GM12878 (cell line): ENCODE measurements around the gene LZIC. TPM values are rescaled to one million over a fixed set of nuclear protein-coding genes. Genes with fewer than 3 reads are reported as not detected.

Source experiments
- ATAC-seq: fragments of 200-7000 bp; cut with Tn5 transposase; 3 replicates; pipeline ENCODE4 v1.9.1; 2020; ENCODE audit warnings: mild to moderate bottlenecking, moderate library complexity
- Bru-seq: library from RNA; stranded (reverse); fragments of 400-500 nt; gene quantifications from one replicate; lab custom pipeline; 2021; lab: Mats Ljungman, UMichigan
- BruChase-seq, 2 experiments: library from RNA; stranded (reverse); fragments of 400-500 nt; gene quantifications; one replicate each; lab custom pipeline; 2021; lab: Mats Ljungman, UMichigan
- BruUV-seq: library from RNA; stranded (reverse); fragments of 400-500 nt; replicated peaks from 2 replicates; lab custom pipeline; 2021; lab: Mats Ljungman, UMichigan
- CTCF ChIA-PET: fragments of 300-600 bp; sonication (Branson Sonifier 250); formaldehyde crosslinking; extraction: SDS; loops from one replicate; lab custom pipeline; 2021; ENCODE audit warnings: inconsistent platforms; lab: Yijun Ruan, JAX
- POLR2A ChIA-PET: fragments of 350-600 bp; formaldehyde crosslinking; extraction: SDS; loops from one replicate; lab custom pipeline; 2021; ENCODE audit warnings: inconsistent platforms; lab: Charles Lee
- RAD21 ChIA-PET: fragments of 300-600 bp; sonication (Branson Sonifier 250); formaldehyde crosslinking; loops from one replicate; lab custom pipeline; 2023; ENCODE audit warnings: antibody characterized with exemption; ENCODE audit not compliant: unreplicated experiment; lab: Charles Lee
- SMC1A ChIA-PET: fragments of 300-600 bp; sonication (Branson Sonifier 250); formaldehyde crosslinking; loops from one replicate; lab custom pipeline; 2023; ENCODE audit not compliant: unreplicated experiment, uncharacterized antibody; lab: Charles Lee
- DNase-seq: peaks from one replicate; pipeline ENCODE4 v3.0.0-alpha.2; 2011; ENCODE audit warnings: low read depth, low spot score
- FAIRE-seq: peaks from 3 replicates; lab custom pipeline; 2011; peaks lifted over from hg19 to GRCh38; lab: Jason Lieb, UNC
- H2AFZ ChIP-seq: 2 replicates; pipeline ENCODE4 v1.6.0; 2011; ENCODE audit warnings: low read depth, low read length, control low read depth; ENCODE audit not compliant: control insufficient read depth
- H3K27ac ChIP-seq: 2 replicates; pipeline ENCODE4 v1.5.1; 2011; ENCODE audit warnings: control low read depth; ENCODE audit not compliant: control insufficient read depth, insufficient read depth
- H3K27me3 ChIP-seq, 2 experiments: replicated peaks in 1 of 2; 2 replicates each; pipeline versions ENCODE4 v1.6.0 to v1.6.1; 2011; ENCODE audit warnings: low read length in 1 of 2; ENCODE audit not compliant: control insufficient read depth in 2 of 2, insufficient read depth in 2 of 2
- H3K36me3 ChIP-seq, 2 experiments: 2 replicates each; pipeline ENCODE4 v1.5.1; 2011; ENCODE audit warnings: low read length in 1 of 2; ENCODE audit not compliant: control insufficient read depth in 2 of 2, insufficient read depth in 2 of 2
- H3K4me1 ChIP-seq: 2 replicates; pipeline ENCODE4 v1.6.1; 2011; ENCODE audit warnings: mild to moderate bottlenecking, low read length, moderate library complexity, mixed read lengths; ENCODE audit not compliant: control insufficient read depth, insufficient read depth
- H3K4me2 ChIP-seq: 2 replicates; pipeline ENCODE4 v1.6.0; 2011; ENCODE audit warnings: control low read depth; ENCODE audit not compliant: control insufficient read depth, insufficient read depth
- H3K4me3 ChIP-seq: fragments of 200-600 bp; sonication (generic); 2 replicates; pipeline ENCODE4 v1.5.1; 2016
- H3K79me2 ChIP-seq: 2 replicates; pipeline ENCODE4 v1.6.0; 2011; ENCODE audit warnings: low read length; ENCODE audit not compliant: control insufficient read depth, insufficient read depth
- H3K9ac ChIP-seq: 2 replicates; pipeline ENCODE4 v1.8.0; 2011; ENCODE audit warnings: low read length, control low read depth, mixed read lengths; ENCODE audit not compliant: control insufficient read depth, insufficient read depth
- H3K9me3 ChIP-seq: replicated peaks from 3 replicates; pipeline ENCODE4 v1.5.1; 2011; ENCODE audit warnings: mild to moderate bottlenecking, low read length; ENCODE audit not compliant: control insufficient read depth, insufficient read depth
- H4K20me1 ChIP-seq: 2 replicates; pipeline ENCODE4 v1.6.0; 2011; ENCODE audit not compliant: control insufficient read depth, insufficient read depth
- CBX3 ChIP-seq: fragments of 200-600 bp; sonication (generic); IDR thresholded peaks from 2 replicates; pipeline ENCODE4 v1.6.1; 2016; ENCODE audit warnings: low read depth, borderline replicate concordance
- CEBPB ChIP-seq, 2 experiments: fragments of 150-350 bp in 1 of 2; IDR thresholded peaks; 2 replicates each; pipeline ENCODE4 v1.6.1; 2012 to 2014; ENCODE audit warnings: low read depth in 2 of 2, low read length in 2 of 2, borderline replicate concordance in 1 of 2, inconsistent platforms in 1 of 2
- CHD1 ChIP-seq: IDR thresholded peaks from 2 replicates; pipeline ENCODE4 v1.6.1; 2012; ENCODE audit warnings: low read depth, low read length, improper control_type of control experiment
- EZH2 ChIP-seq: IDR thresholded peaks from 2 replicates; pipeline ENCODE4 v1.6.1; 2012; ENCODE audit warnings: low read depth, mild to moderate bottlenecking, control low read depth, inconsistent platforms, low read length, borderline replicate concordance; ENCODE audit not compliant: control insufficient read depth
- HDAC2 ChIP-seq: fragments of 200-600 bp; sonication (generic); IDR thresholded peaks from 2 replicates; pipeline ENCODE4 v1.6.1; 2017
- IKZF2 ChIP-seq, 2 experiments: fragments of 450-650 bp; IDR thresholded peaks; 2 replicates each; pipeline ENCODE4 v1.6.1; 2017; ENCODE audit warnings: mild to moderate bottlenecking in 2 of 2, moderate library complexity in 2 of 2
- MYC ChIP-seq: IDR thresholded peaks from 2 replicates; pipeline ENCODE4 v1.6.1; 2011; ENCODE audit warnings: mild to moderate bottlenecking, low read length, moderate library complexity, inconsistent platforms; ENCODE audit not compliant: insufficient read depth, insufficient replicate concordance, insufficient read length, severe bottlenecking
- POLR2A ChIP-seq: IDR thresholded peaks from 2 replicates; pipeline ENCODE4 v1.6.1; 2011; ENCODE audit warnings: low read depth, mild to moderate bottlenecking, low read length
- TCF12 ChIP-seq: IDR thresholded peaks from 2 replicates; pipeline ENCODE4 v1.6.1; 2011; ENCODE audit warnings: low read depth, mild to moderate bottlenecking, low read length
- ZNF384 ChIP-seq: IDR thresholded peaks from 2 replicates; pipeline ENCODE4 v1.6.1; 2012; ENCODE audit warnings: low read depth, mild to moderate bottlenecking, low read length, improper control_type of control experiment, borderline replicate concordance
- ZNF622 ChIP-seq: fragments of 450-650 bp; IDR thresholded peaks from 2 replicates; pipeline ENCODE4 v1.6.1; 2017; ENCODE audit warnings: mild to moderate bottlenecking, inconsistent platforms
- WGBS: methylation state at CpG from one replicate; pipeline ENCODE4 v1.1.6; 2016; ENCODE audit warnings: low lambda C conversion rate; ENCODE audit not compliant: insufficient replicate concordance, insufficient coverage; ENCODE audit errors: missing lambda C conversion rate; 5-methylcytosine and 5-hydroxymethylcytosine counted together
- in situ Hi-C: fragments of 300-500 bp; cut with MboI; formaldehyde crosslinking; loops from 9 replicates; pipeline ENCODE4 v1.14.3; 2018; ENCODE audit warnings: mixed read lengths
- intact Hi-C: fragments of 100-400 bp; cut with micrococcal nuclease; formaldehyde crosslinking; loops from one replicate; pipeline ENCODE4 v1.14.2; 2022; ENCODE audit not compliant: unreplicated experiment
- long read RNA-seq, 2 experiments: library from polyadenylated mRNA; unstranded; transcript quantifications; one replicate each; pipeline ENCODE4 v2.0.0, GENCODE V29; 2019 to 2020
- polyA minus RNA-seq, 3 experiments: library from RNA; depleted of rRNA, polyadenylated mRNA; stranded (reverse); fragments of >200 nt; gene quantifications; 2 replicates each; pipeline ENCODE4 v1.2.3, GENCODE V29; 2011
- polyA plus RNA-seq, 11 experiments: library from polyadenylated mRNA; depleted of rRNA in 4 of 11; unstranded in 6 of 11; stranded (reverse) in 5 of 11; fragments of >200 nt; fragmentation: Nextera tagmentation in 4 of 11; fragmentation: Illumina TruSeq in 1 of 11; extraction: Ambion mirVana in 4 of 11; extraction: Trizol in 1 of 11; gene quantifications; 1 replicate in 1 of 11; 2 replicates in 10 of 11; pipeline versions ENCODE4 v1.2.1 to v1.2.3, GENCODE V29; 2011 to 2016; ENCODE audit warnings: inconsistent platforms in 2 of 11, missing spikeins in 2 of 11, low read depth in 1 of 11
- total RNA-seq, 4 experiments: library from RNA; depleted of rRNA in 3 of 4; stranded (reverse); fragments of >200 nt in 3 of 4; fragmentation: Illumina TruSeq in 1 of 4; extraction: Trizol in 1 of 4; gene quantifications; 2 replicates each; pipeline versions ENCODE4 v1.2.1 to v1.2.3, GENCODE V29; 2013 to 2021
- TF ChIP-seq, protein P1 (sequence below): IDR thresholded peaks from 2 replicates; pipeline ENCODE4 v1.6.1; 2011; ENCODE audit warnings: low read depth, mild to moderate bottlenecking, low read length, moderate library complexity, borderline replicate concordance; ENCODE audit errors: extremely low read depth
- TF ChIP-seq, protein P2 (sequence below): IDR thresholded peaks from 2 replicates; pipeline ENCODE4 v1.6.1; 2012; ENCODE audit warnings: low read depth, low read length, improper control_type of control experiment
- TF ChIP-seq, protein P3 (sequence below): fragments of 450-650 bp; IDR thresholded peaks from 2 replicates; pipeline ENCODE4 v1.6.1; 2018; ENCODE audit warnings: borderline replicate concordance, mild to moderate bottlenecking; ENCODE audit not compliant: partially characterized antibody

LZIC gene
- total RNA-seq (2013; cell fraction: nucleolus; rRNA removed): 10.8 and 12.8 TPM in 2 replicates
- 7.3 and 11.0 TPM in 2 replicates for total RNA-seq (2014; rRNA removed)
- 17.1 and 17.3 TPM in 2 replicates for total RNA-seq (2014; rRNA removed; fragmentation: Illumina TruSeq; extraction: Trizol)
- 13.5 and 14.0 TPM in 2 replicates for total RNA-seq (2021)
- 9.9 TPM for polyA plus RNA-seq (2011; ENCODE audit: low read depth)
- polyA plus RNA-seq (2011; rRNA removed): 17.0 and 26.7 TPM in 2 replicates
- 4.8 and 6.3 TPM in 2 replicates for polyA plus RNA-seq (2011; cell fraction: cytosol; rRNA removed)
- polyA plus RNA-seq (2011; cell fraction: nucleus; rRNA removed): 4.7 and 5.5 TPM in 2 replicates
- 11.5 and 12.0 TPM in 2 replicates for polyA plus RNA-seq (2012)
- polyA plus RNA-seq (2014; fragmentation: Illumina TruSeq; extraction: Trizol): 17.0 and 19.5 TPM in 2 replicates
- polyA plus RNA-seq (2014; fragmentation: Nextera tagmentation; extraction: Ambion mirVana): 10 to 100 TPM; 21.8 to 24.9 TPM
- 7.6 and 8.1 TPM in 2 replicates for polyA plus RNA-seq (2014; rRNA removed)
- polyA plus RNA-seq (2016; fragmentation: Nextera tagmentation; extraction: Ambion mirVana): 10 to 100 TPM; 23.9 to 30.3 TPM
- 6.3 and 9.8 TPM in 2 replicates for polyA minus RNA-seq (2011; rRNA and poly(A)+ RNA removed)
- polyA minus RNA-seq (2011; cell fraction: cytosol; rRNA and poly(A)+ RNA removed): 2.3 and 3.7 TPM in 2 replicates
- 1.5 and 2.5 TPM in 2 replicates for polyA minus RNA-seq (2011; cell fraction: nucleus; rRNA and poly(A)+ RNA removed)
- Bru-seq, nascent RNA: percentile 58 among the genes with signal in this experiment
- BruChase-seq, experiment 1, labeled RNA remaining after a 6-hour chase: percentile 62 among the genes with signal in this experiment
- percentile 57 among the genes with signal in this experiment for BruChase-seq, experiment 2, labeled RNA remaining after a 2-hour chase
- long read RNA-seq, experiment 1, partial matches to known transcripts: 1 of 9 reads
- long read RNA-seq, experiment 1, other reads (novel, unspliced or antisense): 2 of 9 reads
- long read RNA-seq, experiment 2, transcript LZIC-203 (7 exons, 1,405 nt): major isoform, 32 of 86 reads
- long read RNA-seq, experiment 2, transcript LZIC-202 (8 exons, 2,281 nt): minor isoform, 25 of 86 reads
- long read RNA-seq, experiment 2, transcript LZIC-201 (8 exons, 945 nt): minor isoform, 7 of 86 reads
- long read RNA-seq, experiment 2, partial matches to known transcripts: 1 of 86 reads
- long read RNA-seq, experiment 2, other reads (novel, unspliced or antisense): 21 of 86 reads

DNA sequence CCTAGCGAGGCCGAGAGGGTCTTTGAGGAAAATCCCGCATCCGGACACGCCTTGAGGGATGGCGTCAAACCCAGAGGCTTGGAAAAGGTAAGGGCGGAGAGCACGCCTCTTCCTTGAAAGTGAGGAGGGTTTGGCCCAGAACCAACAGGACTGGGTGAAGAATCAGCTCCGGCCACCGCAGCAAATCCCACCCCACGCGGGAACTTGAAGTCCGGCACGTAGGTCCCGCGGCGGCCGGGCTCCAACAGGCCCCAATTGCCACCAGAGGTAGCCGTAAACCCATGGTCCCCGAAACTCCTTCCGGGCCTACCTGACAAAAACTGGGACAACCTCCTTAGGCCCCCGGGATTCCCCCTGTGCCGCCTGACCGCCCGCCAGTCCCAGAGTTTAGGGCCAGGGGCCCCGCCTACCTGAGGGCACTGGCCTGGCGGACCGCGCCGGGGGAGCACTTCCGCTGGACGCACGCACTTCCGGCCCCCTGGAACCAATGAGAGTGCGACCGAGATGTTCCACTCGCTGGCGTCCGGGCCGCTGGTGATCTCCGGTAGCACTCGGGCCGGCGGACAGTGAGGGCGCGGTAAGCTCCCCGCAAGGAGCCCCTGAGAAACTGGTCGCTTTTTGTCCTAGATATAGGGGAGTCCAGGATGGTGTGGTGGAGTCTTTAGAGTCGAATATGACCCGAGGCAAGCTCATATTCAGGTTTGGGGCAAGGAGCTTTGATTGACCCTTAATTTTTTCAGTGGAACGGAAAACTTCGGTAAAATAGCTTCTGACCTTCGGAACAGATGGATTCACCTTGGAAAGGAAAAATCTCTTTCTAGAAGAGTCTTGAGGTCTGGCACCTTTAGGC lies at the start of gene LZIC, which contains the start of gene NMNAT1:
Gene LZIC, minus strand, starts transcription at position 453 of the 850 bp plus-strand sequence. CDS start 6,772 bp downstream, outside the sequence.
Gene NMNAT1, plus strand, starts transcription at position 537 of the 850 bp plus-strand sequence. CDS start 28,599 bp downstream, outside the sequence.
- POLR2A ChIA-PET: interaction anchor here (0.6 to 1.5 kb wide), 9 partner anchors 8 to 401 kb away, joined by 3 to 7 read pairs (median 3); partner anchors contain the start of genes KIF1B and PIK3CD
- BruUV-seq: no TSS peak
- Histone ChIP-seq H3K9me3 (no peaks in the 10 kb centered on the region), H3K27me3 (no peaks in the 10 kb centered on the region), H3K27ac (peak within 1 kb of the TSS; percentile 93), H3K36me3 (no peaks in the 10 kb centered on the region; a peak in 1 of 4 replicates), H3K79me2 (peaks cover 22% of the 10 kb centered on the region), H4K20me1 (no peaks in the 10 kb centered on the region), H3K4me3 (peak within 1 kb of the TSS; percentile 98), H2AFZ (peak within 1 kb of the TSS; percentile 96), H3K9ac (peak within 1 kb of the TSS; percentile 98), H3K4me1 (peaks cover 6% of the 10 kb centered on the region; the same call in 1 of the 2 replicates), H3K4me2 (peak within 1 kb of the TSS; percentile 77)
- FAIRE-seq (peak; percentile 75), DNase-seq (peak; percentile 77), ATAC-seq (peak; percentile 97)
- in situ Hi-C loops: no loop called here
- WGBS: under 1% methylated on average over 53 of the region's 53 CpGs
- intact Hi-C loops: loop anchor here (1.0 to 2.0 kb wide), 4 partner anchors 32 to 159 kb away; partner anchors contain the start of genes CTNNBIP1 and UBE4B
- RAD21 ChIA-PET: interaction anchor here (0.5 to 2.7 kb wide), 11 partner anchors 11 to 938 kb away, joined by 3 to 13 read pairs (median 3); partner anchors contain the start of gene CTNNBIP1
- CTCF ChIA-PET: interaction anchor here (0.9 to 3.1 kb wide), 17 partner anchors 8 to 353 kb away, joined by 3 to 21 read pairs (median 4); partner anchors contain the start of gene UBE4B
- SMC1A ChIA-PET: interaction anchor here (0.6 to 2.6 kb wide), 10 partner anchors 17 to 1979 kb away, joined by 3 to 14 read pairs (median 4); partner anchors contain the start of gene UBE4B
- TF ChIP-seq, protein P1, sequence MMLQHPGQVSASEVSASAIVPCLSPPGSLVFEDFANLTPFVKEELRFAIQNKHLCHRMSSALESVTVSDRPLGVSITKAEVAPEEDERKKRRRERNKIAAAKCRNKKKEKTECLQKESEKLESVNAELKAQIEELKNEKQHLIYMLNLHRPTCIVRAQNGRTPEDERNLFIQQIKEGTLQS: no peak
- TF ChIP-seq, protein P2, sequence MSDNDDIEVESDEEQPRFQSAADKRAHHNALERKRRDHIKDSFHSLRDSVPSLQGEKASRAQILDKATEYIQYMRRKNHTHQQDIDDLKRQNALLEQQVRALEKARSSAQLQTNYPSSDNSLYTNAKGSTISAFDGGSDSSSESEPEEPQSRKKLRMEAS: peak; percentile 46
- TF ChIP-seq POLR2A (peak; percentile 95), ZNF622 (no peak), EZH2 (no peak), MYC (no peak), ZNF384 (no peak), CEBPB (IDR thresholded peaks at IDR 0.05; ENCODE audit: borderline replicate concordance in 1 of 2, low read depth in 2 of 2, low read length in 2 of 2) (no peak), CBX3 (no peak), HDAC2 (0 out of 2 replicates have a peak, but pooled peaks have one; percentile 78), IKZF2 (IDR thresholded peaks at IDR 0.05) (peak; percentile 42 to 58; a peak in 3 of 4 replicates), TCF12 (peak; percentile 55; the same call in 1 of the 2 replicates), CHD1 (no peak)
- TF ChIP-seq, protein P3, sequence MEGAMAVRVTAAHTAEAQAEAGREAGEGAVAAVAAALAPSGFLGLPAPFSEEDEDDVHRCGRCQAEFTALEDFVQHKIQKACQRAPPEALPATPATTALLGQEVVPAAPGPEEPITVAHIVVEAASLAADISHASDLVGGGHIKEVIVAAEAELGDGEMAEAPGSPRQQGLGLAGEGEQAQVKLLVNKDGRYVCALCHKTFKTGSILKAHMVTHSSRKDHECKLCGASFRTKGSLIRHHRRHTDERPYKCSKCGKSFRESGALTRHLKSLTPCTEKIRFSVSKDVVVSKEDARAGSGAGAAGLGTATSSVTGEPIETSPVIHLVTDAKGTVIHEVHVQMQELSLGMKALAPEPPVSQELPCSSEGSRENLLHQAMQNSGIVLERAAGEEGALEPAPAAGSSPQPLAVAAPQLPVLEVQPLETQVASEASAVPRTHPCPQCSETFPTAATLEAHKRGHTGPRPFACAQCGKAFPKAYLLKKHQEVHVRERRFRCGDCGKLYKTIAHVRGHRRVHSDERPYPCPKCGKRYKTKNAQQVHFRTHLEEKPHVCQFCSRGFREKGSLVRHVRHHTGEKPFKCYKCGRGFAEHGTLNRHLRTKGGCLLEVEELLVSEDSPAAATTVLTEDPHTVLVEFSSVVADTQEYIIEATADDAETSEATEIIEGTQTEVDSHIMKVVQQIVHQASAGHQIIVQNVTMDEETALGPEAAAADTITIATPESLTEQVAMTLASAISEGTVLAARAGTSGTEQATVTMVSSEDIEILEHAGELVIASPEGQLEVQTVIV: peak; percentile 60
